LNCAP (cell line): ENCODE results near the gene ALDH7A1.

Experiments used
- TF ChIP-seq, protein P1 (sequence below): fragments of 450-650 bp; IDR thresholded peaks from 2 replicates; pipeline ENCODE4 v1.5.1; 2017; ENCODE audit warnings: mild to moderate bottlenecking

ALDH7A1 gene

GRCh38 chr5:126497506-126497905 lies 97.5 kb downstream of the ALDH7A1 start:
- TF ChIP-seq, protein P1, sequence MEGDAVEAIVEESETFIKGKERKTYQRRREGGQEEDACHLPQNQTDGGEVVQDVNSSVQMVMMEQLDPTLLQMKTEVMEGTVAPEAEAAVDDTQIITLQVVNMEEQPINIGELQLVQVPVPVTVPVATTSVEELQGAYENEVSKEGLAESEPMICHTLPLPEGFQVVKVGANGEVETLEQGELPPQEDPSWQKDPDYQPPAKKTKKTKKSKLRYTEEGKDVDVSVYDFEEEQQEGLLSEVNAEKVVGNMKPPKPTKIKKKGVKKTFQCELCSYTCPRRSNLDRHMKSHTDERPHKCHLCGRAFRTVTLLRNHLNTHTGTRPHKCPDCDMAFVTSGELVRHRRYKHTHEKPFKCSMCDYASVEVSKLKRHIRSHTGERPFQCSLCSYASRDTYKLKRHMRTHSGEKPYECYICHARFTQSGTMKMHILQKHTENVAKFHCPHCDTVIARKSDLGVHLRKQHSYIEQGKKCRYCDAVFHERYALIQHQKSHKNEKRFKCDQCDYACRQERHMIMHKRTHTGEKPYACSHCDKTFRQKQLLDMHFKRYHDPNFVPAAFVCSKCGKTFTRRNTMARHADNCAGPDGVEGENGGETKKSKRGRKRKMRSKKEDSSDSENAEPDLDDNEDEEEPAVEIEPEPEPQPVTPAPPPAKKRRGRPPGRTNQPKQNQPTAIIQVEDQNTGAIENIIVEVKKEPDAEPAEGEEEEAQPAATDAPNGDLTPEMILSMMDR = no peak

DNA sequence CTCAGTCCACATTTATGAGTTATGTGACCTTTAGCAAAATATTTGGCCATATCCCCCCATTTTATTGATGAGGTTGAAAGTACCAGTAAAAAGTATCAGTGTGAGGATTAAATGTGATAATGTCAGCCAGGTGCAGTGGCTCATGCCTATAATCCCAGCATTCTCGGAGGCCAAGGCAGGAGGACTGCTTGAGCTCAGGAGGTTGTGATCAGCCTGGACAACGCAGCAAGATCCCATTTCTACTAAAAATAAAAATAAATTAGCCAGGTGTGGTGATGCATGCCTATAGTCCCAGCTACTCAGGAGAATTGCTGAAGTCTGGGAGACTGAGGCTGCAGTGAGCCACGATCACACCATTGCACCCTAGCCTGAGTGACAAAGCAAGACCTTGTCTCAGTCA lies 100.6 kb downstream of the ALDH7A1 start:
- TF ChIP-seq, protein P1 = no peak

DNA sequence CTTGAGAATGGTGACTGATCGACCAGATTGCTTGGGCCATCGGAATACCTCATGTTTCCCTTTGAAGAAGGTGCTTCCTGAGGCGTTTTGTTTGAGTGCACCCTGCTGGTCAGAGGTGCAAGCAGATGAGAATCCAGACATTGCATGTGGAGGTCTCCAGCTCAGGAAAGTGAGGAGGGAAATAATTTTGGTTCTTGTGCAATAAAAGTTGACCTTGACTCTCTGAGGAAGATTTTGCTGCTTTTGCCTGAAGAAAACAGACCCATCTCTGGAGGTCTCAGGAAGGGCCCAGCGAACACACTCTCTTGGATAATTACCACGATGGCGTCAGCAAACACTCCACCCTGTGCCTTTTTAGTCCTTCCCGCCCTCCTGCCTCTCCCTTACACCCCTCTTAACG lies 102.1 kb downstream of the ALDH7A1 start:
- TF ChIP-seq, protein P1 = peak; percentile 44; the same call in 1 of the 2 replicates

DNA sequence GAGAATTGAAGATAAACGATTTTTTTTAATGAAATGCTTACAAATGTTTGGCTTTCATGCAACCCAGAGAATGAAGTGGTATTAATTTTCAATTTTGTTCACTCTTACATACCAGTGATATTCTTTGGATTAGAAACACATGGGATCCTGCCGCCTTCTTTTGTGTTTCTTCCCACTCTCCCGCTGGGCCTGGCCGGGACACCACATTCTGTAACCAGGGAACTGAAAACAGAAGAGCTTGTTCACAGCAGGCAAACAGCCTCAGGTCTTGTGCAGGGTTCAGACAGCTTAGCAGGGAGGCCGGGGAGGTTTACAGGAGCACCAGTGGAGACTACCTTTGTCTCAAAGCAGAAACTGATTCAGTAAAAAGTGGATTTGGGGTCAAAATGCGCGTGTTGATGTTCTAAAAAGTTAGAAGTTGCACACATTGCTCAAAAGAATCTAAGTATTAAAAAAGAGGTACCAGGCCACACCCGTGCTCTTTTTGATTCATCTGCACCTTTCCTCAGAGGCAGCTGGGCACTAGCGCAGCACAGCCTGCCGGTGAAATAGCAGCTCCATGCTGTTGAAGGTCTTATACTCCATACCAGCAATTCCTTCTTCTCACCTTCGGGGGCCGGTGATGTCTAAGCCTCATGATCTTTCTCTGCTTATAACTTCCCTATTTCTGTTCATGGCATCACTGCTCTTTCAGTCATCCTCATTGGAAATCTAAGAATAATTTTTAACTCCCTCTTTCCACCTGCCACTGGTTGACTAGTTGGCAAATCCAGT lies 104.7 kb downstream of the ALDH7A1 start:
- TF ChIP-seq, protein P1 = no peak

- TF ChIP-seq, protein P1 = no peak
Observed at GRCh38 chr5:126488443-126489065, 106.5 kb downstream of the ALDH7A1 start.

DNA sequence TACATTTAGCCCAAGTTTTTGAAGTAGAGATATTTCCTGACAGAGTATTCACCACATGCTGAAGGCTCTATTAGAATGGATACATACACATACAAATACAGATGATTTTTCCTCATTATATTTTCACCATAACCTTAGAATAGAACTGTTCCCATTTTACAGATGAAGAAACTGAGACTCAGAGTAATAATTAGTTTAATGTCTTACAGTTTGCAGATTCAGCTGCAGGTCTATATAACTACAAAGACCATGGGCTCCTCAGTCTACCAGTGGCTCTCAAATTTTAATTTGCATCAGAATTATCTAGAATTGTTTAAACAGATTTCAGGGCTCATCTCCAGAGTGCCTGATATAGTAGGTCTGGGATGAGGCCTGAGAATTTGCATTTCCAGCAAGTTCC lies 107.4 kb downstream of the ALDH7A1 start:
- TF ChIP-seq, protein P1 = no peak

GRCh38 chr5:126486332-126486731 lies 108.7 kb downstream of the ALDH7A1 start:
- TF ChIP-seq, protein P1 = no peak
